Neuronal stem cell (in vitro differentiated cells): ENCODE data around the gene RHOA.
"Not testable (repeated sequence)": the region's sequence is repeated elsewhere in the genome, so short reads cannot be mapped to it uniquely, and the experiment has no call there.

ENCODE experiments used
- DNase-seq: peaks from one replicate; pipeline ENCODE4 v3.0.0-alpha.2; 2013; ENCODE audit warnings: low spot score
- H2AFZ ChIP-seq: one replicate; pipeline ENCODE4 v1.6.1; 2013; ENCODE audit warnings: mild to moderate bottlenecking, low read length, inconsistent platforms
- H2AK5ac ChIP-seq: 2 replicates; pipeline ENCODE4 v1.6.1; 2013; ENCODE audit warnings: low read depth, mild to moderate bottlenecking, inconsistent platforms, low read length, moderate library complexity, mixed read lengths
- H2BK120ac ChIP-seq: 2 replicates; pipeline ENCODE4 v1.6.1; 2013; ENCODE audit warnings: low read depth, mild to moderate bottlenecking, inconsistent platforms, low read length, moderate library complexity, mixed read lengths
- H2BK12ac ChIP-seq: one replicate; pipeline ENCODE4 v1.6.1; 2013; ENCODE audit warnings: low read length, inconsistent platforms
- H2BK15ac ChIP-seq: 2 replicates; pipeline ENCODE4 v1.6.1; 2013; ENCODE audit warnings: mild to moderate bottlenecking, low read length, inconsistent platforms, mixed read lengths
- H2BK5ac ChIP-seq: one replicate; pipeline ENCODE4 v1.6.1; 2013; ENCODE audit warnings: inconsistent platforms, mild to moderate bottlenecking, low read length, moderate library complexity
- H3K14ac ChIP-seq: one replicate; pipeline ENCODE4 v1.6.1; 2013; ENCODE audit warnings: low read length, inconsistent platforms
- H3K18ac ChIP-seq: 2 replicates; pipeline ENCODE4 v1.6.1; 2013; ENCODE audit warnings: low read length, inconsistent platforms
- H3K23ac ChIP-seq: 2 replicates; pipeline ENCODE4 v1.6.1; 2013; ENCODE audit warnings: low read depth, mild to moderate bottlenecking, mixed read lengths, low read length, inconsistent platforms; ENCODE audit not compliant: poor library complexity
- H3K27ac ChIP-seq: replicated peaks from 3 replicates; pipeline ENCODE4 v1.5.1; 2013; ENCODE audit warnings: low read length, inconsistent platforms
- H3K27me3 ChIP-seq, 3 experiments: 2 replicates each; pipeline ENCODE4 v1.6.1; 2013; ENCODE audit warnings: low read length in 3 of 3, mild to moderate bottlenecking in 2 of 3, inconsistent platforms in 1 of 3, low read depth in 1 of 3, mixed read lengths in 1 of 3, moderate library complexity in 1 of 3; ENCODE audit not compliant: control insufficient read depth in 3 of 3, insufficient read depth in 3 of 3
- H3K36me3 ChIP-seq, 2 donors: replicated peaks in 1 of 2; 2 replicates each; pipeline ENCODE4 v1.6.1; 2013; ENCODE audit warnings: low read length in 2 of 2; ENCODE audit not compliant: control insufficient read depth in 2 of 2, insufficient read depth in 2 of 2
- H3K4ac ChIP-seq: 2 replicates; pipeline ENCODE4 v1.6.1; 2013; ENCODE audit warnings: inconsistent platforms, mild to moderate bottlenecking, low read length, moderate library complexity
- H3K4me1 ChIP-seq, 2 donors: 1 replicate in 1 of 2; 2 replicates in 1 of 2; pipeline ENCODE4 v1.6.1; 2013; ENCODE audit warnings: low read length in 2 of 2, low read depth in 1 of 2; ENCODE audit not compliant: control insufficient read depth in 2 of 2, insufficient read depth in 1 of 2
- H3K4me2 ChIP-seq: one replicate; pipeline ENCODE4 v1.6.1; 2013; ENCODE audit warnings: mild to moderate bottlenecking, low read length, inconsistent platforms; ENCODE audit not compliant: insufficient read depth, poor library complexity, severe bottlenecking
- H3K4me3 ChIP-seq, 2 donors: 2 replicates each; pipeline ENCODE4 v1.5.1; 2013; ENCODE audit warnings: low read length in 2 of 2, mild to moderate bottlenecking in 2 of 2, inconsistent platforms in 1 of 2, moderate library complexity in 1 of 2
- H3K79me1 ChIP-seq: one replicate; pipeline ENCODE4 v1.6.1; 2013; ENCODE audit warnings: low read depth, mild to moderate bottlenecking, inconsistent platforms, low read length, moderate library complexity
- H3K9ac ChIP-seq: one replicate; pipeline ENCODE4 v1.6.1; 2013; ENCODE audit warnings: mild to moderate bottlenecking, low read depth, low read length, inconsistent platforms; ENCODE audit not compliant: poor library complexity
- H3K9me3 ChIP-seq, 2 donors: replicated peaks in 1 of 2; 2 replicates each; pipeline versions ENCODE3 to v1.6.1; 2013; ENCODE audit warnings: low read length in 2 of 2, mild to moderate bottlenecking in 2 of 2, inconsistent platforms in 1 of 2, low read depth in 1 of 2, mixed read lengths in 1 of 2, moderate library complexity in 1 of 2; ENCODE audit not compliant: control insufficient read depth in 2 of 2, insufficient read depth in 1 of 2
- H4K8ac ChIP-seq: one replicate; pipeline ENCODE4 v1.6.1; 2013; ENCODE audit warnings: low read depth, mild to moderate bottlenecking, inconsistent platforms, low read length, moderate library complexity
- H4K91ac ChIP-seq: one replicate; pipeline ENCODE4 v1.6.1; 2013; ENCODE audit warnings: low read length, low read depth, mild to moderate bottlenecking, inconsistent platforms; ENCODE audit not compliant: poor library complexity
- WGBS, 2 donors: extraction: QIAGEN DNeasy Blood & Tissue Kit; methylation state at CpG; one replicate each; pipeline ENCODE4 v1.1.7; 2013; ENCODE audit warnings: missing lambda C conversion rate in 2 of 2, mixed read lengths in 1 of 2; ENCODE audit not compliant: insufficient read length in 2 of 2, insufficient replicate concordance in 1 of 2; ENCODE audit errors: extremely low coverage in 2 of 2; 5-methylcytosine and 5-hydroxymethylcytosine counted together

RHOA gene

DNA sequence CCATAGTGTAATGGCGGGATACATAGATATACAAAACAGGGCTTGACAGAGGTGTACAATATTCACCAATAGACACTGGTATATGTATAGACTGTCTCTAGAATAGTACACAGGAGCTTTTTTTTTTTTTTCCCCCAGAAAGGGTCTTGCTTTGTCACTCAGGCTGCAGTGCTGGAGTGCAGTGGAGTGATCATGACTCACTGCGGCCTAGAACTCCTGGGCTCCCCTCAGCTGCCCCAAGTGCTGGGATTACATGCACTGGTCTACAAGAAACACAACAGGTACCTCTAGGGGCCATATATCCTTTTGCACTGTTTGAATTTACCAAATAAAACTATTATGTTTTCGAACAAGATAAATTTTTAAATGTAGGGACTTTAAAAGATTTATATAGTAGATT is 12.3 kb downstream of the RHOA start:
- H2AK5ac ChIP-seq = no peak overlapping the region
- no peak overlapping the region for H3K4ac ChIP-seq
- no peak overlapping the region for H2BK15ac ChIP-seq
- H3K4me2 ChIP-seq = no peak overlapping the region
- no peak overlapping the region for H2BK120ac ChIP-seq
- H2BK5ac ChIP-seq = no peak overlapping the region
- H3K27me3 ChIP-seq = no peaks in the 10 kb centered on the region
- no peak overlapping the region for H3K9ac ChIP-seq
- no peak for DNase-seq
- H3K4me3 ChIP-seq = no peak overlapping the region
- H3K18ac ChIP-seq = no peak overlapping the region
- no peak overlapping the region for H4K91ac ChIP-seq
- WGBS, 2 donors = no CpG with 5 or more reads among the region's 3 CpGs
- H3K4me1 ChIP-seq = no peaks in the 10 kb centered on the region
- no peak overlapping the region for H4K8ac ChIP-seq
- H3K79me1 ChIP-seq = peaks cover 7% of the 10 kb centered on the region
- H2AFZ ChIP-seq = no peak overlapping the region
- no peak overlapping the region for H2BK12ac ChIP-seq
- peaks cover 0 to 8% of the 10 kb centered on the region in 2 donors for H3K9me3 ChIP-seq
- H3K27ac ChIP-seq = no peak overlapping the region
- no peak overlapping the region for H3K23ac ChIP-seq
- no peak overlapping the region for H3K14ac ChIP-seq
- peaks cover 4 to 69% of the 10 kb centered on the region in 2 donors for H3K36me3 ChIP-seq

DNA sequence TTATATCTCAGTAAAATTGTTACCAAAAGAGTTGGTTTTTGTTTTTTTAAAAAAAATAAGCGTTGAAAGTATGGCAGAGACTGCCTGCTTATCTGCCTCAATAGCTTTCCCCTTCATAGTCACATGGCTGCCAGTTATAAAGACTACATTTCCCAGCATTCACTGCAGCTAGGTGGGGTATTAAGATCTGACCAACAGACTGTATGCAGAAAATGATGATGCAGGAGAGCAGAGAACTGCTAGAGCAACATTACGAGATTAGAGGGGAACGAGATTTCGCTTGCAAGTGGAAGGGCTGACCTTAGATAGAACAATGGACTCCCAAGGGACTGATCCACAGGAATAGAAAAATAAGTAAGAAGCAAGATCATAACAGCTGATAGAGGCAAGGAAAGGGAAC is 14.3 kb downstream of the RHOA start:
- Histone ChIP-seq H3K9me3 (peaks cover 0 to 3% of the 10 kb centered on the region in 2 donors), H3K4me3 (no peak overlapping the region), H3K36me3 (peaks cover 3 to 66% of the 10 kb centered on the region in 2 donors), H3K4me2 (no peak overlapping the region), H2BK120ac (no peak overlapping the region), H3K23ac (no peak overlapping the region), H4K91ac (no peak overlapping the region), H3K9ac (no peak overlapping the region), H3K27me3 (no peaks in the 10 kb centered on the region), H3K14ac (no peak overlapping the region), H3K27ac (no peak overlapping the region), H3K18ac (no peak overlapping the region), H2AK5ac (no peak overlapping the region), H2BK5ac (no peak overlapping the region), H4K8ac (no peak overlapping the region), H3K79me1 (peaks cover 1% of the 10 kb centered on the region), H2BK15ac (no peak overlapping the region), H2AFZ (no peak overlapping the region), H2BK12ac (no peak overlapping the region), H3K4me1 (no peaks in the 10 kb centered on the region), H3K4ac (no peak overlapping the region)
- no peak for DNase-seq
- no CpG with 5 or more reads among the region's 4 CpGs for WGBS, 2 donors

DNA sequence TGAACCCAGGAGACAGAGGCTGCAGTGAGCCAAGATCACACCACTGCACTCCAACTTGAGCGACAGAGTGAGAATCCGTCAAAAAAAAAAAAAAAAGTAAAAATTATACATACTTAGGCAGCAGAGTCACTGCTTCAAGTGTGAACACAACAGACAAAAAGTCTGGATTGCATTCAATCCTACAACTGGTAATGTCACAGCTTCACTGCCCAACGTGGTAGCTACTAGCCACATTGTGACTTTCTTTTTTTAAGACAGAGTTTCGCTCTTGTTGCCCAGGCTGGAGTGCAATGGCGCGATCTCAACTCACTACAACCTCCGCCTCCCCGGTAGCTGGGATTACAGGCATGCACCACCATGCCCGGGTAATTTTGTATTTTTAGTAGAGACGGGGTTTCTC is 20.5 kb downstream of the RHOA start:
- H3K18ac ChIP-seq, H3K14ac ChIP-seq, H3K23ac ChIP-seq, H2BK5ac ChIP-seq, H3K4me2 ChIP-seq, H4K91ac ChIP-seq, H3K27ac ChIP-seq, H3K4me3 ChIP-seq, H2BK12ac ChIP-seq, H2BK15ac ChIP-seq, H2BK120ac ChIP-seq, H2AK5ac ChIP-seq, H3K79me1 ChIP-seq, H3K27me3 ChIP-seq, H3K9ac ChIP-seq, H3K4me1 ChIP-seq, H3K4ac ChIP-seq, H4K8ac ChIP-seq, DNase-seq, H2AFZ ChIP-seq: not testable (repeated sequence)
- WGBS, 2 donors = no CpG with 5 or more reads among the region's 10 CpGs
- Histone ChIP-seq H3K9me3 (peaks cover 0 to 12% of the 10 kb centered on the region in 2 donors), H3K36me3 (peaks cover 2 to 57% of the 10 kb centered on the region in 2 donors)

DNA sequence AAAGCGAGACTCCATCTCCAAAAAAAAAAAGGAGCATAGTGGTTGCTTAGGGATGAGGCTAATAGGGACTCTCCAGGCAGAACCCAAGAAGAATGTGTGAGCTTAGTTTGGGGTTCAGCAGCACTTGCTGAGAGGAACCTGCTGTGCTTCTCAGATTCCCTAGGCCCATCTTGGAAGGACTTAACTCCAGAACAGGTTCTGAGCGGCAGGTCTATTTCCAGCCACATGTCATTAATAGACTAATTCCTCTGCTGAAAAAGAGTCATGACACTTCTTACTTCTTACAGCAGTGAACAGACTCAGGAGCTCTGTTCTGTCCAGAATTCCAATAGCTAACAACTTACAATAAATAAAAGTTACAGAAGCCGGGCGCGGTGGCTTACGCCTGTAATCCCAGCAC is 22.5 kb downstream of the RHOA start:
- Histone ChIP-seq H3K4me1 (no peaks in the 10 kb centered on the region), H3K9ac (no peak overlapping the region), H2AFZ (no peak overlapping the region), H3K27me3 (no peaks in the 10 kb centered on the region), H2BK15ac (no peak overlapping the region), H4K8ac (no peak overlapping the region), H4K91ac (no peak overlapping the region), H3K4ac (no peak overlapping the region), H3K27ac (no peak overlapping the region), H3K79me1 (peaks cover 2% of the 10 kb centered on the region), H2BK12ac (no peak overlapping the region), H3K18ac (no peak overlapping the region), H2AK5ac (no peak overlapping the region), H3K4me3 (no peak overlapping the region), H3K23ac (no peak overlapping the region), H3K4me2 (no peak overlapping the region), H2BK5ac (no peak overlapping the region), H3K9me3 (peaks cover 0 to 8% of the 10 kb centered on the region in 2 donors), H2BK120ac (no peak overlapping the region), H3K14ac (no peak overlapping the region), H3K36me3 (peaks cover 2 to 43% of the 10 kb centered on the region in 2 donors)
- DNase-seq = no peak
- WGBS, 2 donors = no CpG with 5 or more reads among the region's 6 CpGs
